GM12878 (cell line): Measurements from ENCODE around the gene CRMP1. TPM values are rescaled to one million over a fixed set of nuclear protein-coding genes. Genes with fewer than 3 reads are reported as not detected.

ENCODE experiments used
- ATAC-seq: fragments of 200-7000 bp; cut with Tn5 transposase; 3 replicates; pipeline ENCODE4 v1.9.1; 2020; ENCODE audit warnings: mild to moderate bottlenecking, moderate library complexity
- BruUV-seq: library from RNA; stranded (reverse); fragments of 400-500 nt; replicated peaks from 2 replicates; lab custom pipeline; 2021; lab: Mats Ljungman, UMichigan
- CTCF ChIA-PET: fragments of 300-600 bp; sonication (Branson Sonifier 250); formaldehyde crosslinking; extraction: SDS; loops from one replicate; lab custom pipeline; 2021; ENCODE audit warnings: inconsistent platforms; lab: Yijun Ruan, JAX
- POLR2A ChIA-PET: fragments of 350-600 bp; formaldehyde crosslinking; extraction: SDS; loops from one replicate; lab custom pipeline; 2021; ENCODE audit warnings: inconsistent platforms; lab: Charles Lee
- RAD21 ChIA-PET: fragments of 300-600 bp; sonication (Branson Sonifier 250); formaldehyde crosslinking; loops from one replicate; lab custom pipeline; 2023; ENCODE audit warnings: antibody characterized with exemption; ENCODE audit not compliant: unreplicated experiment; lab: Charles Lee
- SMC1A ChIA-PET: fragments of 300-600 bp; sonication (Branson Sonifier 250); formaldehyde crosslinking; loops from one replicate; lab custom pipeline; 2023; ENCODE audit not compliant: unreplicated experiment, uncharacterized antibody; lab: Charles Lee
- DNase-seq: peaks from one replicate; pipeline ENCODE4 v3.0.0-alpha.2; 2011; ENCODE audit warnings: low read depth, low spot score
- FAIRE-seq: peaks from 3 replicates; lab custom pipeline; 2011; peaks lifted over from hg19 to GRCh38; lab: Jason Lieb, UNC
- H2AFZ ChIP-seq: 2 replicates; pipeline ENCODE4 v1.6.0; 2011; ENCODE audit warnings: low read depth, low read length, control low read depth; ENCODE audit not compliant: control insufficient read depth
- H3K27ac ChIP-seq: 2 replicates; pipeline ENCODE4 v1.5.1; 2011; ENCODE audit warnings: control low read depth; ENCODE audit not compliant: control insufficient read depth, insufficient read depth
- H3K27me3 ChIP-seq, 2 experiments: replicated peaks in 1 of 2; 2 replicates each; pipeline versions ENCODE4 v1.6.0 to v1.6.1; 2011; ENCODE audit warnings: low read length in 1 of 2; ENCODE audit not compliant: control insufficient read depth in 2 of 2, insufficient read depth in 2 of 2
- H3K36me3 ChIP-seq, 2 experiments: 2 replicates each; pipeline ENCODE4 v1.5.1; 2011; ENCODE audit warnings: low read length in 1 of 2; ENCODE audit not compliant: control insufficient read depth in 2 of 2, insufficient read depth in 2 of 2
- H3K4me1 ChIP-seq: 2 replicates; pipeline ENCODE4 v1.6.1; 2011; ENCODE audit warnings: mild to moderate bottlenecking, low read length, moderate library complexity, mixed read lengths; ENCODE audit not compliant: control insufficient read depth, insufficient read depth
- H3K4me2 ChIP-seq: 2 replicates; pipeline ENCODE4 v1.6.0; 2011; ENCODE audit warnings: control low read depth; ENCODE audit not compliant: control insufficient read depth, insufficient read depth
- H3K4me3 ChIP-seq: fragments of 200-600 bp; sonication (generic); 2 replicates; pipeline ENCODE4 v1.5.1; 2016
- H3K79me2 ChIP-seq: 2 replicates; pipeline ENCODE4 v1.6.0; 2011; ENCODE audit warnings: low read length; ENCODE audit not compliant: control insufficient read depth, insufficient read depth
- H3K9ac ChIP-seq: 2 replicates; pipeline ENCODE4 v1.8.0; 2011; ENCODE audit warnings: low read length, control low read depth, mixed read lengths; ENCODE audit not compliant: control insufficient read depth, insufficient read depth
- H3K9me3 ChIP-seq: replicated peaks from 3 replicates; pipeline ENCODE4 v1.5.1; 2011; ENCODE audit warnings: mild to moderate bottlenecking, low read length; ENCODE audit not compliant: control insufficient read depth, insufficient read depth
- H4K20me1 ChIP-seq: 2 replicates; pipeline ENCODE4 v1.6.0; 2011; ENCODE audit not compliant: control insufficient read depth, insufficient read depth
- BCLAF1 ChIP-seq: fragments of 450-650 bp; IDR thresholded peaks from 2 replicates; pipeline ENCODE4 v1.6.1; 2017; ENCODE audit warnings: antibody characterized with exemption, mild to moderate bottlenecking, moderate library complexity
- HDAC2 ChIP-seq: fragments of 200-600 bp; sonication (generic); IDR thresholded peaks from 2 replicates; pipeline ENCODE4 v1.6.1; 2017
- IKZF2 ChIP-seq, 2 experiments: fragments of 450-650 bp; IDR thresholded peaks; 2 replicates each; pipeline ENCODE4 v1.6.1; 2017; ENCODE audit warnings: mild to moderate bottlenecking in 2 of 2, moderate library complexity in 2 of 2
- JUND ChIP-seq: IDR thresholded peaks from 2 replicates; pipeline ENCODE4 v1.6.1; 2012; ENCODE audit warnings: low read depth, mild to moderate bottlenecking, low read length, improper control_type of control experiment, moderate library complexity
- NFIC ChIP-seq: IDR thresholded peaks from 2 replicates; pipeline ENCODE4 v1.6.1; 2012; ENCODE audit warnings: low read depth, mild to moderate bottlenecking, inconsistent platforms, low read length, moderate library complexity
- NR2F1 ChIP-seq: fragments of 450-650 bp; conservative IDR thresholded peaks from 2 replicates; pipeline ENCODE4 v1.6.1; 2017; ENCODE audit warnings: mild to moderate bottlenecking
- PAX8 ChIP-seq: fragments of 450-650 bp; IDR thresholded peaks from 2 replicates; pipeline ENCODE4 v1.6.1; 2017; ENCODE audit warnings: mild to moderate bottlenecking, moderate library complexity
- PML ChIP-seq: IDR thresholded peaks from 2 replicates; pipeline ENCODE4 v1.6.1; 2012; ENCODE audit warnings: low read length, inconsistent platforms
- SMAD1 ChIP-seq: fragments of 450-650 bp; IDR thresholded peaks from 2 replicates; pipeline ENCODE4 v1.6.1; 2018; ENCODE audit warnings: mild to moderate bottlenecking, low read depth; ENCODE audit not compliant: partially characterized antibody
- SPI1 ChIP-seq: IDR thresholded peaks from 2 replicates; pipeline ENCODE4 v1.6.1; 2011; ENCODE audit warnings: low read depth, mild to moderate bottlenecking, low read length, moderate library complexity, borderline replicate concordance; ENCODE audit not compliant: insufficient read depth
- TCF3 ChIP-seq: IDR thresholded peaks from 2 replicates; pipeline ENCODE4 v1.6.1; 2012; ENCODE audit warnings: low read depth, mild to moderate bottlenecking, low read length, borderline replicate concordance; ENCODE audit not compliant: insufficient read depth
- WRNIP1 ChIP-seq: IDR thresholded peaks from 2 replicates; pipeline ENCODE4 v1.6.1; 2011; ENCODE audit warnings: low read depth, low read length, improper control_type of control experiment, borderline replicate concordance
- ZNF384 ChIP-seq: IDR thresholded peaks from 2 replicates; pipeline ENCODE4 v1.6.1; 2012; ENCODE audit warnings: low read depth, mild to moderate bottlenecking, low read length, improper control_type of control experiment, borderline replicate concordance
- ZZZ3 ChIP-seq: IDR thresholded peaks from 2 replicates; pipeline ENCODE4 v1.6.1; 2011; ENCODE audit warnings: low read depth; ENCODE audit not compliant: control insufficient read depth, insufficient read length
- WGBS: methylation state at CpG from one replicate; pipeline ENCODE4 v1.1.6; 2016; ENCODE audit warnings: low lambda C conversion rate; ENCODE audit not compliant: insufficient replicate concordance, insufficient coverage; ENCODE audit errors: missing lambda C conversion rate; 5-methylcytosine and 5-hydroxymethylcytosine counted together
- in situ Hi-C: fragments of 300-500 bp; cut with MboI; formaldehyde crosslinking; loops from 9 replicates; pipeline ENCODE4 v1.14.3; 2018; ENCODE audit warnings: mixed read lengths
- intact Hi-C: fragments of 100-400 bp; cut with micrococcal nuclease; formaldehyde crosslinking; loops from one replicate; pipeline ENCODE4 v1.14.2; 2022; ENCODE audit not compliant: unreplicated experiment
- polyA plus RNA-seq, 11 experiments: library from polyadenylated mRNA; depleted of rRNA in 4 of 11; unstranded in 6 of 11; stranded (reverse) in 5 of 11; fragments of >200 nt; fragmentation: Nextera tagmentation in 4 of 11; fragmentation: Illumina TruSeq in 1 of 11; extraction: Ambion mirVana in 4 of 11; extraction: Trizol in 1 of 11; gene quantifications; 1 replicate in 1 of 11; 2 replicates in 10 of 11; pipeline versions ENCODE4 v1.2.1 to v1.2.3, GENCODE V29; 2011 to 2016; ENCODE audit warnings: inconsistent platforms in 2 of 11, missing spikeins in 2 of 11, low read depth in 1 of 11
- total RNA-seq, 4 experiments: library from RNA; depleted of rRNA in 3 of 4; stranded (reverse); fragments of >200 nt in 3 of 4; fragmentation: Illumina TruSeq in 1 of 4; extraction: Trizol in 1 of 4; gene quantifications; 2 replicates each; pipeline versions ENCODE4 v1.2.1 to v1.2.3, GENCODE V29; 2013 to 2021
- TF ChIP-seq, protein P1 (sequence below): fragments of 450-650 bp; conservative IDR thresholded peaks from 2 replicates; pipeline ENCODE4 v1.6.1; 2017; ENCODE audit warnings: mild to moderate bottlenecking, moderate library complexity

CRMP1 gene
- total and polyA plus RNA-seq, 10 of the 15 experiments (the other 5 are each of a cell fraction or from before 2014, with no cell fraction given): 0.03 to 1.4 (median 0.12) TPM; not detected in 2

GRCh38 chr4:5899881-5900280, 7.0 kb upstream of the CRMP1 start:
- Histone ChIP-seq H3K27ac (no peak overlapping the region), H3K27me3 (peaks cover 0 to 3% of the 10 kb centered on the region in 2 experiments; a peak in 1 of 4 replicates), H3K4me1 (no peaks in the 10 kb centered on the region), H3K9me3 (no peaks in the 10 kb centered on the region), H3K9ac (no peak overlapping the region), H3K4me2 (no peak overlapping the region), H3K79me2 (no peaks in the 10 kb centered on the region), H3K4me3 (no peak overlapping the region), H3K36me3 (no peaks in the 10 kb centered on the region), H2AFZ (no peak overlapping the region), H4K20me1 (no peaks in the 10 kb centered on the region)
- whole genome bisulfite sequencing: 22% methylated on average over 5 of the region's 5 CpGs
- no peak for FAIRE-seq
- POLR2A ChIA-PET: no interaction called here
- intact Hi-C loops (no loop called here), in situ Hi-C loops (no loop called here)
- RAD21 ChIA-PET: no interaction called here
- SMC1A ChIA-PET: no interaction called here
- no peak for TF ChIP-seq ZZZ3
- no peak for TF ChIP-seq SMAD1
- no peak for TF ChIP-seq BCLAF1
- no peak for TF ChIP-seq NFIC
- no peak for ATAC-seq
- no peak for DNase-seq
- CTCF ChIA-PET: no interaction called here
- no TSS peak for BruUV-seq

- H3K9ac ChIP-seq: no peak overlapping the region
- H3K4me1 ChIP-seq: no peaks in the 10 kb centered on the region
- DNase-seq: no peak
- WGBS: 5% methylated on average over 1 of the region's 1 CpG
- POLR2A ChIA-PET: no interaction called here
- no peak overlapping the region for H3K27ac ChIP-seq
- H3K4me2 ChIP-seq: no peak overlapping the region
- no peak for ATAC-seq
- no peak overlapping the region for H2AFZ ChIP-seq
- no peaks in the 10 kb centered on the region for H3K9me3 ChIP-seq
- in situ Hi-C loops (no loop called here), intact Hi-C loops (no loop called here)
- SMC1A ChIA-PET: no interaction called here
- FAIRE-seq: no peak
- CTCF ChIA-PET: no interaction called here
- H3K4me3 ChIP-seq: no peak overlapping the region
- RAD21 ChIA-PET: no interaction called here
- no TSS peak for BruUV-seq
- no peaks in the 10 kb centered on the region for H3K79me2 ChIP-seq
- no peaks in the 10 kb centered on the region for H3K36me3 ChIP-seq
- H4K20me1 ChIP-seq: no peaks in the 10 kb centered on the region
- peaks cover 0 to 3% of the 10 kb centered on the region in 2 experiments; a peak in 1 of 4 replicates for H3K27me3 ChIP-seq
- TF ChIP-seq HDAC2 (no peak), IKZF2 (IDR thresholded peaks at IDR 0.05) (no peak), TCF3 (no peak), NR2F1 (no peak), PML (no peak), PAX8 (no peak), WRNIP1 (no peak), ZNF384 (no peak), SPI1 (no peak), JUND (no peak)
- TF ChIP-seq, protein P1, sequence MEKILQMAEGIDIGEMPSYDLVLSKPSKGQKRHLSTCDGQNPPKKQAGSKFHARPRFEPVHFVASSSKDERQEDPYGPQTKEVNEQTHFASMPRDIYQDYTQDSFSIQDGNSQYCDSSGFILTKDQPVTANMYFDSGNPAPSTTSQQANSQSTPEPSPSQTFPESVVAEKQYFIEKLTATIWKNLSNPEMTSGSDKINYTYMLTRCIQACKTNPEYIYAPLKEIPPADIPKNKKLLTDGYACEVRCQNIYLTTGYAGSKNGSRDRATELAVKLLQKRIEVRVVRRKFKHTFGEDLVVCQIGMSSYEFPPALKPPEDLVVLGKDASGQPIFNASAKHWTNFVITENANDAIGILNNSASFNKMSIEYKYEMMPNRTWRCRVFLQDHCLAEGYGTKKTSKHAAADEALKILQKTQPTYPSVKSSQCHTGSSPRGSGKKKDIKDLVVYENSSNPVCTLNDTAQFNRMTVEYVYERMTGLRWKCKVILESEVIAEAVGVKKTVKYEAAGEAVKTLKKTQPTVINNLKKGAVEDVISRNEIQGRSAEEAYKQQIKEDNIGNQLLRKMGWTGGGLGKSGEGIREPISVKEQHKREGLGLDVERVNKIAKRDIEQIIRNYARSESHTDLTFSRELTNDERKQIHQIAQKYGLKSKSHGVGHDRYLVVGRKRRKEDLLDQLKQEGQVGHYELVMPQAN: no peak
These were observed 6.5 kb upstream of the CRMP1 start for GRCh38 chr4:5899396-5899795.
